Fibroblast of the aortic adventitia (primary cell): ENCODE results near the gene RGS7. TPM values are rescaled to one million over a fixed set of nuclear protein-coding genes. Genes with fewer than 3 reads are reported as not detected.

Experiments
- DNase-seq: peaks from one replicate; pipeline ENCODE4 v3.0.0-alpha.2; 2010; ENCODE audit warnings: low read depth
- H3K4me3 ChIP-seq: 2 replicates; pipeline ENCODE4 v1.5.1; 2011; ENCODE audit warnings: low read depth, mild to moderate bottlenecking, control low read depth, low read length, moderate library complexity
- total RNA-seq: library from RNA; depleted of rRNA; stranded (reverse); fragments of >200 nt; gene quantifications from 2 replicates; pipeline ENCODE4 v1.2.3, GENCODE V29; 2012; ENCODE audit warnings: low replicate concordance
- TF ChIP-seq, protein P1 (sequence below): IDR thresholded peaks from 2 replicates; pipeline ENCODE4 v1.5.1; 2011; ENCODE audit warnings: mild to moderate bottlenecking, low read length, control low read depth, inconsistent platforms; ENCODE audit not compliant: insufficient read depth

The RGS7 gene
- total RNA-seq, 1 donor: 0.63 TPM

DNA sequence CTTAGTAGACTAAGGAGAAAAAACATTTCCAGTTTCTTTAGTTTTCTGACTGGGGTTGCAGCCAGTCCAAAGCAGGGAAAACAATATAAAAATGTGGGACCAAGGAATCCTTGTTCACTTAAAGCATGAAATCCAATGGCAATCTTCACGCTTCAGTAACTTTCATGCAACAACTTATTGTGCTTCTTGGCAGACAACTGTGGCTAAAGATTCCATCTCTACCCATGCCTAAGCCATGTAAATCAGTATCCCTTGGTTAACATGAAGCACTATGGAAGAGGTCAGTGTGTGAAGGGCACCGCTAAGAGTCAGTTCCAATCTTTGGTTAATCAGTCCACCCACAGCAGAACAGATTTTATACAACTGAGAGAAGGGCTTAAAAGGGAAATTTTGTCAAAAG is 543.3 kb downstream of the RGS7 start:
- H3K4me3 ChIP-seq: no peak overlapping the region
- no peak for DNase-seq
- TF ChIP-seq, protein P1, sequence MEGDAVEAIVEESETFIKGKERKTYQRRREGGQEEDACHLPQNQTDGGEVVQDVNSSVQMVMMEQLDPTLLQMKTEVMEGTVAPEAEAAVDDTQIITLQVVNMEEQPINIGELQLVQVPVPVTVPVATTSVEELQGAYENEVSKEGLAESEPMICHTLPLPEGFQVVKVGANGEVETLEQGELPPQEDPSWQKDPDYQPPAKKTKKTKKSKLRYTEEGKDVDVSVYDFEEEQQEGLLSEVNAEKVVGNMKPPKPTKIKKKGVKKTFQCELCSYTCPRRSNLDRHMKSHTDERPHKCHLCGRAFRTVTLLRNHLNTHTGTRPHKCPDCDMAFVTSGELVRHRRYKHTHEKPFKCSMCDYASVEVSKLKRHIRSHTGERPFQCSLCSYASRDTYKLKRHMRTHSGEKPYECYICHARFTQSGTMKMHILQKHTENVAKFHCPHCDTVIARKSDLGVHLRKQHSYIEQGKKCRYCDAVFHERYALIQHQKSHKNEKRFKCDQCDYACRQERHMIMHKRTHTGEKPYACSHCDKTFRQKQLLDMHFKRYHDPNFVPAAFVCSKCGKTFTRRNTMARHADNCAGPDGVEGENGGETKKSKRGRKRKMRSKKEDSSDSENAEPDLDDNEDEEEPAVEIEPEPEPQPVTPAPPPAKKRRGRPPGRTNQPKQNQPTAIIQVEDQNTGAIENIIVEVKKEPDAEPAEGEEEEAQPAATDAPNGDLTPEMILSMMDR: no peak

DNA sequence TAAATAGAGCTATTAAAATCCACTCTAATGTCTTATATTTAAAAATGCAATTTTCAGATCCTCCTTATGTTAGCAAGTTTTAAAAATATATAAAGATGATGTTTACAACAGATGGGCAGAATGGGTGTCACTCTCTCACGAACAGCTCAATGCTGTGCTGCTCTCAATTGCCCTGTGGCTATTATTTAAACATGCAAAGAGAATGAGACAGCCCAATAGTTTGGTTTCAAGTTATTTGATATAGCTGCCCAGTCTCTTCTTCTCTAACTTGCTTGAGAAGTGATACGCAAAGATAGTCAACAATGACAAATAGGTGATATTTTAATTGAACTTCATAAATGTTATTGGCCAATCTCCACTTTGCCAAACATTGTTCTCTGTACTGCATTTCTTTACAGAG is 545.7 kb downstream of the RGS7 start:
- TF ChIP-seq, protein P1: no peak
- DNase-seq: no peak
- H3K4me3 ChIP-seq: no peak overlapping the region

DNA sequence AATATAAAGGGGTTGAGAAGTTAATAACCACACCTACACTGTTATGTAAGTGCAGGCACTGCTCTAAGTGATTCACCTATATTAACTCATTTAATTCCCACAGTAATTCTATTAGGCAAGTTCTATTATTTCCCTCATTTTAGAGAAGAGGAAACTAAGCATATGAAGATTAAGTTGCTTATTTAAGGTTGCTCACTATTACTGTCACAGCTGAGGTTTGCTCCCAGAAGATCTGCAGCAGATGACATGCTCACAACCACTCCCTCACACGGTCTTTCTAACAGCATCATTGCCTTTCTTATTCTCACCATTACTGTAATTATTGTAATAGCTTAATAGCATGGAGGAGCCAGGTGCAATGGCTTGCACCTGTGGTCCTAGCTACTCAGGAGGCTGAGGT is 548.6 kb downstream of the RGS7 start:
- DNase-seq: no peak
- TF ChIP-seq, protein P1: no peak
- no peak overlapping the region for H3K4me3 ChIP-seq

DNA sequence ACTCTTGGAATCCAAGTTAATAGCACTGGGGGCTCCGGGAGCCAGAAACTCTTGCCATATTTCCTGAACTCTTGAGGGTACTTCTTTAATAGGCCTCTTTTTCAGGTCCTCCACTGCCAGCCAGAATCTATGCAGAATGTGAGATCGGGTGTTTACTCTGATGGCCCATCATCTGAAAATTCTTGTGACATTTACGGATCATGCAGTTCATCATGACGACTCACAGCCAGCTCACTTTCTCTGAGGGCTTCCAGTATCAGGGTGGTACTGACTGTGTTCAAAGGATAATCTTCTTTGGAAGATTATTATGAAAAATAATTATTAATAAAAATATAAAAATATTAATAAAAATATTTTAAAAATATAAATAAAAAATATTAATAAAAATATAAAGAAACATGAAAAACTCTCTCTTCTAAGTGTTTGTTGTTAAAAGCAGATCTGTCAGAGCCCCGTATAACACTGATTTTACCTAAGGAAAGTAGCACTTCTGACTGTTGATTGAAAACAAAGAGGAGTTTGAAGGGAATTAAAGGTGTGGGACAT is 550.7 kb downstream of the RGS7 start:
- TF ChIP-seq, protein P1: no peak
- no peak overlapping the region for H3K4me3 ChIP-seq
- DNase-seq: no peak

DNA sequence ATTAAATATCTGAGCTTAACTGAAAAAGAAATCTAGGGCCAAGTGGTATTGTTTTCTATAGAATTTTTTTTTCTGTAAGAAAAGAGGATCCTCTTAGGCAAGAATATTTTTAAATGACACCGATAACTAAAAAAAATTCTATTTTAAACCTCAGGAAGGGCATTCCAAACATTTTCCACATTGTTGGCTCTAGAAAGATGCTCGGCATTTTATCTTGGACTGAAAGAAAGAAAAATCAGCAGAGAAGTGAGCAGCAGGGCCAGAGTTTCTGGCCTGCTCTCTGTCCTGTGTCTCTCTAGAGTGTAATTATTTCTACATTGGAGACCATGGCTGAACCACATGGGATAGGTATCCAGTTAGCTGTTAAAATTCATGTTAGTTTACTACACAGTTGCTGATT is 552.5 kb downstream of the RGS7 start:
- H3K4me3 ChIP-seq: no peak overlapping the region
- TF ChIP-seq, protein P1: no peak
- DNase-seq: peak; percentile 77

DNA sequence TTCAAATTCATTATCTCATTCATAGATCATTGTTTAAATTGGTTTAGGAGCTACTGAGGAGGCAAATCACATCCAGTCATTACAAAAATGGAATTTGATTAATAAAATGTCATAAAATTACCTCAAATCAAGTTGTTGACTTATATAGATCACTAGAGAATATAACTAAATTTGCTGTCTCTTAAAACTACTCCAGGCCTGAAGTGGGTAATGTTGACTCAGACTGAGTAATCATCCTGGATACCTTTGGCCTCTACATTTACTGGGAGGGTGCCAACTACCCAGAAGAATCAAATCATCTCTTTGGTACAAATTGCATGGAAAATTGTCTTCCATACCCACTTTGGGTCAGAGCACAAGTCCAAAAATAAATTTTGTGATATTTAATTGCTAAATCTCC is 553.9 kb downstream of the RGS7 start:
- H3K4me3 ChIP-seq: no peak overlapping the region
- TF ChIP-seq, protein P1: no peak
- peak; percentile 62 for DNase-seq

DNA sequence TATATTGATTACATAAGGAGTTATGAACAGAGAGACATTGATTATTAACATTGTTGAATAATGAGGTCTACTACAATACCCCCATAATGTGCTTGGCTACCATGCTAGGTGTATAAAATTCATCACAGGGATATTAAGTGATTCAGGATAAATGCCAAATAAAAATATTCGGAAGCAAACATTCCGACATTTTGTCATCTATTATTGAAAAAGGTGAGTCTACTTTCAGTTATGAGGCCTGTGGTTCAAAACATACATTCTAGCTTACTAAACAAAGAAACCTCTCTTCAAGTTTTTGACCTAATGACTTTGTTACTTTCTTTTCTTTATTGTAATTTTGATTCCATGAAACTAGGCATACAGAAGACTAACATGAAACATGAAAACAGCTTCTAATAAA is 554.7 kb downstream of the RGS7 start:
- TF ChIP-seq, protein P1: no peak
- no peak overlapping the region for H3K4me3 ChIP-seq
- no peak for DNase-seq
